ENCODE results near the gene IFRD2.
"Not testable (repeated sequence)": the region's sequence is repeated elsewhere in the genome, so short reads cannot be mapped to it uniquely, and the experiment has no call there.

GRCh38 chr3:50284121-50284520, 8.1 kb downstream of the IFRD2 start:
- not testable (repeated sequence) for TF ChIP-seq POLR2A (IDR thresholded peaks at IDR 0.05; ENCODE audit: control extremely low read depth in 1 of 2, low read depth in 2 of 2, low read length in 2 of 2); EP300 (IDR thresholded peaks at IDR 0.05; ENCODE audit: borderline replicate concordance in 1 of 2, low read depth in 2 of 2, low read length in 2 of 2); CTCF (IDR thresholded peaks at IDR 0.05; ENCODE audit: control extremely low read depth in 1 of 3, insufficient read depth in 1 of 3, low read depth in 1 of 3, low read length in 3 of 3); ZNF274 (IDR thresholded peaks at IDR 0.05; ENCODE audit: borderline replicate concordance, extremely low read depth, low read length)

Measured in H1 (cell line).